Prostate gland (tissue), 2 donors: ENCODE results near the gene STT3A. TPM values are rescaled to one million over a fixed set of nuclear protein-coding genes. Genes with fewer than 3 reads are reported as not detected.

Source experiments
- DNase-seq: peaks from one replicate; pipeline ENCODE4 v3.0.0-alpha.2; 2019; ENCODE audit warnings: low spot score
- H3K27ac ChIP-seq, 2 donors: fragments of 200-600 bp; sonication (generic); 2 replicates each; pipeline ENCODE4 v1.5.1; 2017 to 2019
- H3K27me3 ChIP-seq: fragments of 200-600 bp; sonication (generic); replicated peaks from 2 replicates; pipeline ENCODE4 v1.5.1; 2019; ENCODE audit not compliant: insufficient read depth
- H3K36me3 ChIP-seq, 2 donors: fragments of 200-600 bp; sonication (generic); 1 replicate in 1 of 2; 2 replicates in 1 of 2; pipeline versions ENCODE4 v1.5.1 to v1.8.1; 2017 to 2019
- H3K4me1 ChIP-seq: fragments of 200-600 bp; sonication (generic); replicated peaks from 2 replicates; pipeline ENCODE4 v1.5.1; 2019
- H3K4me3 ChIP-seq, 2 donors: fragments of 200-600 bp; sonication (generic); 2 replicates each; pipeline ENCODE4 v1.5.1; 2017 to 2019
- H3K9me3 ChIP-seq: fragments of 200-600 bp; sonication (generic); 2 replicates; pipeline ENCODE4 v1.5.1; 2017
- POLR2A ChIP-seq: fragments of 450-650 bp; IDR thresholded peaks from one replicate; pipeline ENCODE4 v1.6.1; 2016; ENCODE audit warnings: antibody characterized with exemption, mild to moderate bottlenecking
- POLR2AphosphoS5 ChIP-seq: sonication (generic); formaldehyde crosslinking; IDR thresholded peaks from one replicate; pipeline ENCODE4 v1.6.1; 2017; ENCODE audit warnings: antibody characterized with exemption
- WGBS: methylation state at CpG from one replicate; pipeline ENCODE4 v1.1.5; 2018; 5-methylcytosine and 5-hydroxymethylcytosine counted together
- intact Hi-C: fragments of 100-400 bp; cut with DNase I; formaldehyde crosslinking; loops from one replicate; pipeline ENCODE4 v1.14.2; 2022
- total RNA-seq, 2 donors: library from RNA; depleted of rRNA; stranded (reverse); fragments of >200 nt; gene quantifications; one replicate each; pipeline ENCODE4 v1.1.0, GENCODE V29; 2016
- TF ChIP-seq, protein P1 (sequence below), 4 experiments: fragments of 200-600 bp in 2 of 4; fragments of 450-650 bp in 2 of 4; sonication (generic) in 2 of 4; IDR thresholded peaks; 1 replicate in 3 of 4; 2 replicates in 1 of 4; pipeline ENCODE4 v1.5.1; 2016 to 2019; ENCODE audit warnings: antibody characterized with exemption in 4 of 4, mild to moderate bottlenecking in 2 of 4, moderate library complexity in 2 of 4

STT3A gene
- total RNA-seq, 2 donors from 2014 or later = 90.1 to 124 TPM

DNA sequence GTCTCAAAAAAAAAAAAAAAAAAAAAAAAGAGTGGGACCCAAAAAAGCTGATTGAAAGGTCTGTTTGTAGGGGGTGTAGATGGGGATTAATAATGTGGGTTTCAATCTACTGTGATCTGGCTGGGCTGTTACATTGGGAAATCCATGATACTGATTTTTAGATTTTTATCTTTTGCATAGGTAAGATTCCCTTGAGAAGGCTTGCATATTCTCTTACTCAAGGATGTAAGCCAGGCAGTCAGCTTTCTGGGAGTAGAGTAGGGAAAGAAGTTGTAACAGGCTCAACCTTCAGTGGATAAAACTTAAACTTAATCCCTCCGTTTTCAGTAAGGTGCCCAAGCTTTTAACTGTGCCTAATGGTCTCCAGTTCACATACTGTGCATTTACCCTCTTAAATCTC is 30.4 kb downstream of the STT3A start:
- H3K9me3 ChIP-seq = no peaks in the 10 kb centered on the region
- DNase-seq = no peak
- no peak overlapping the region for H3K27ac ChIP-seq
- H3K27me3 ChIP-seq = no peaks in the 10 kb centered on the region
- 87% methylated on average over 1 of the region's 1 CpG for WGBS
- H3K4me1 ChIP-seq = no peaks in the 10 kb centered on the region
- H3K36me3 ChIP-seq = peaks cover 4 to 5% of the 10 kb centered on the region in 2 donors
- no peak for TF ChIP-seq POLR2A
- no peak for TF ChIP-seq POLR2AphosphoS5
- TF ChIP-seq, protein P1, sequence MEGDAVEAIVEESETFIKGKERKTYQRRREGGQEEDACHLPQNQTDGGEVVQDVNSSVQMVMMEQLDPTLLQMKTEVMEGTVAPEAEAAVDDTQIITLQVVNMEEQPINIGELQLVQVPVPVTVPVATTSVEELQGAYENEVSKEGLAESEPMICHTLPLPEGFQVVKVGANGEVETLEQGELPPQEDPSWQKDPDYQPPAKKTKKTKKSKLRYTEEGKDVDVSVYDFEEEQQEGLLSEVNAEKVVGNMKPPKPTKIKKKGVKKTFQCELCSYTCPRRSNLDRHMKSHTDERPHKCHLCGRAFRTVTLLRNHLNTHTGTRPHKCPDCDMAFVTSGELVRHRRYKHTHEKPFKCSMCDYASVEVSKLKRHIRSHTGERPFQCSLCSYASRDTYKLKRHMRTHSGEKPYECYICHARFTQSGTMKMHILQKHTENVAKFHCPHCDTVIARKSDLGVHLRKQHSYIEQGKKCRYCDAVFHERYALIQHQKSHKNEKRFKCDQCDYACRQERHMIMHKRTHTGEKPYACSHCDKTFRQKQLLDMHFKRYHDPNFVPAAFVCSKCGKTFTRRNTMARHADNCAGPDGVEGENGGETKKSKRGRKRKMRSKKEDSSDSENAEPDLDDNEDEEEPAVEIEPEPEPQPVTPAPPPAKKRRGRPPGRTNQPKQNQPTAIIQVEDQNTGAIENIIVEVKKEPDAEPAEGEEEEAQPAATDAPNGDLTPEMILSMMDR (IDR thresholded peaks at IDR 0.05) = no peak
- intact Hi-C loops = no loop called here
- H3K4me3 ChIP-seq = no peak overlapping the region

DNA sequence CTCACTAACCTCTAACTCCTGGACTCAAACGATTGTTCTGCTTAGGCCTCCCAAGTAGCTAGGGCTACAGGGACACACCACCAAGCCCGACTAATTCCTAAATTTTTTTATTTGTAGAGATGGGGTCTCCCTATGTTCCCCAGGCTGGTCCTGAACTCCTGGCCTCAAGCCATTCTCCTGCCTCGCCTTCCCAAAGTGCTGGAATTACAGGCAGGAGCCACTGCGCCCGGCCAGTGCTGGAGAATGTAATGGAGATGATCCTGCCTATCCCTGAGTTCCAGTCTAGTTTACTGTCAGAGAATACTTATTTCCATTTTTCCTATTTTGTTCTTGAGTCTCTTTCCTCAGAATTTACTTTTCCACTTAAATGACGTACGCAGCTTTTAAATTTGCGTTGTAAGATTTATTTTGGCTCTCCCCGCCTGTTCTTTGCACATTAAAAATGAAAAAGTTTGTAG is 32.1 kb downstream of the STT3A start, which contains the start of gene CHEK1:
Gene CHEK1 (plus strand): TSS at position 408 of the 458 bp plus-strand sequence. CDS start 1,606 bp downstream, outside the sequence.
- Histone ChIP-seq H3K27me3 (no peaks in the 10 kb centered on the region), H3K4me1 (no peaks in the 10 kb centered on the region), H3K4me3 (peak within 1 kb of the TSS; percentile 63 to 66), H3K36me3 (no peaks in the 10 kb centered on the region), H3K27ac (peak within 1 kb of the TSS; percentile 94), H3K9me3 (no peaks in the 10 kb centered on the region)
- 47% methylated on average over 9 of the region's 9 CpGs for WGBS
- TF ChIP-seq, protein P1 (IDR thresholded peaks at IDR 0.05) = no peak
- TF ChIP-seq POLR2AphosphoS5 (no peak), POLR2A (no peak)
- no peak for DNase-seq
- intact Hi-C loops = loop anchor here (1.0 kb wide), 1 partner anchor 32 kb away; the partner anchor contains the start of gene STT3A

DNA sequence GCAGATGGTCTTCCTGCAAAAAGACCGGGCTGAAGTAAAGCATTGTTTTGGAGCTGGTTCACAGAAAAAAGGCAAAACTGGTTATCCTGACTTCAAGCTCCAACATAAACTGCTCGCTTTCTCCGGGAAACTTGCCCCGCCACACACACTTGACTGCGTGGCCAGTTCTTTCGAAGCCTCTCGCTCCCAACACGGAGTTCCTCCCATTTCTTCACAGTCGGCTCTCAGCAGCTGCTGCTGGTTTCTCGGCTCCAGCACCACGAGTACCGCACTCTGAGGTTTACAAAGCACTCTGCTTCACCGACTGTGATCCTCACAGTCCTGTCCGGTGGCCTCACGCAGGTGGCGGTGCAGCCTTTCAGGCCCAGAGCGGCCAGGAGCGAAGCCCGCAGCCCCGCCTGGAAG is 32.6 kb downstream of the STT3A start:
- no peaks in the 10 kb centered on the region for H3K36me3 ChIP-seq
- peak overlapping the region; percentile 63 to 66 for H3K4me3 ChIP-seq
- no peaks in the 10 kb centered on the region for H3K9me3 ChIP-seq
- WGBS = 2% methylated on average over 20 of the region's 20 CpGs
- H3K27ac ChIP-seq = peak overlapping the region; percentile 94
- no peak for DNase-seq
- H3K27me3 ChIP-seq = no peaks in the 10 kb centered on the region
- H3K4me1 ChIP-seq = no peaks in the 10 kb centered on the region
- TF ChIP-seq, protein P1 (IDR thresholded peaks at IDR 0.05) = no peak
- TF ChIP-seq POLR2AphosphoS5 = no peak
- TF ChIP-seq POLR2A = no peak
- intact Hi-C loops = loop anchor here (1.0 kb wide), 1 partner anchor 33 kb away; the partner anchor contains the start of gene STT3A

DNA sequence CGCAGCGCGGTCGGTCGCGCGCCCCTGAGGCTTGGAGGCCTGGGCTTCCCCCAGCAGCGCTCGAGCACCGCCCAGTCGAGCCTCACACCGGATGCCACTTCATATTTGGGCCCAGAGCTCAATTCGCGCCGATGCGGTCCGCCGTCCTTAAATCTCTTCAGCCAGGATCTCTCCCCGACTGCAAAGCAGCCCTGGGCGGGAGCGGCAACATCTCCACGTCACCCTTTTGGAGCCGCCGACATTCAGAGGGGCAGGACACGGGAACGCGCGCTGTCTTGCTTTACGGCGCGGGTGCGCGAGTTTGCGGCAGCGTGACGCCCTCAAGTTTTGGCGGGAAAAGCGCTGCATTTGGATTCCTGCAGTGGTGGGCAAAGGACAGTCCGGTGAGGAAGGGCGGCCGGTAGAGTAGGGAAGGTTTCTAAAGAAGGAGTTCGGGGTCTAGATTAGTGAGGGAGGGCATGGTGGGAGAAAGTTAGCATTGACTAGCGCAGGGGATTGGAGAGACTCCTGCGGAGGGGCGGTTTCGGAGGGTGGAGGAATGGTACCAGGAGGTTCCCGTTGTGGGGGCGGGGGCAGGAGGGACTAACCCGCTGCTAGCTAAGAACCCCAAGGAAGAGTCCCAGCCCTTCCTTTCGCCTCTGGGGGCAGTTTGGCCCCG is 33.1 kb downstream of the STT3A start:
- H3K9me3 ChIP-seq = no peaks in the 10 kb centered on the region
- intact Hi-C loops = loop anchor here (1.0 to 2.0 kb wide), 2 partner anchors 33 to 249 kb away; partner anchors contain the start of gene STT3A
- DNase-seq = peak; percentile 82
- no peaks in the 10 kb centered on the region for H3K27me3 ChIP-seq
- peak; percentile 76 for TF ChIP-seq POLR2A
- peak; percentile 92 for TF ChIP-seq POLR2AphosphoS5
- TF ChIP-seq, protein P1 (IDR thresholded peaks at IDR 0.05) = peak in 1 of 4 experiments; percentile 15
- H3K36me3 ChIP-seq = no peaks in the 10 kb centered on the region
- no peaks in the 10 kb centered on the region for H3K4me1 ChIP-seq
- WGBS = under 1% methylated on average over 51 of the region's 51 CpGs
- peak overlapping the region; percentile 94 for H3K27ac ChIP-seq
- H3K4me3 ChIP-seq = peak overlapping the region; percentile 63 to 66
